Trophoblast cell (in vitro differentiated cells and primary cell): ENCODE results near the gene ARPC4.

Experiments
- DNase-seq, 2 donors: peaks; one replicate each; pipeline ENCODE4 v3.0.0-alpha.2; 2016
- H2AFZ ChIP-seq: 2 replicates; pipeline ENCODE4 v1.6.1; 2013; ENCODE audit warnings: low read length, moderate library complexity, mild to moderate bottlenecking; ENCODE audit not compliant: insufficient read depth, poor library complexity
- H2AK5ac ChIP-seq: 2 replicates; pipeline ENCODE4 v1.6.1; 2013; ENCODE audit warnings: mild to moderate bottlenecking, low read length
- H2BK120ac ChIP-seq: 2 replicates; pipeline ENCODE4 v1.6.1; 2013; ENCODE audit warnings: low read length, mild to moderate bottlenecking, moderate library complexity; ENCODE audit not compliant: insufficient read depth, poor library complexity
- H2BK12ac ChIP-seq: 2 replicates; pipeline ENCODE4 v1.6.1; 2013; ENCODE audit warnings: mild to moderate bottlenecking, low read length, moderate library complexity
- H2BK5ac ChIP-seq: 2 replicates; pipeline ENCODE4 v1.6.1; 2013; ENCODE audit warnings: low read length, low read depth, moderate library complexity, mild to moderate bottlenecking; ENCODE audit not compliant: poor library complexity
- H3K14ac ChIP-seq: 2 replicates; pipeline ENCODE4 v1.6.1; 2013; ENCODE audit warnings: mild to moderate bottlenecking, low read length
- H3K18ac ChIP-seq: 2 replicates; pipeline ENCODE4 v1.6.1; 2013; ENCODE audit warnings: mild to moderate bottlenecking, low read length
- H3K23ac ChIP-seq: 2 replicates; pipeline ENCODE4 v1.6.1; 2013; ENCODE audit warnings: low read length
- H3K27ac ChIP-seq: 2 replicates; pipeline ENCODE4 v1.5.1; 2013; ENCODE audit warnings: low read depth, mild to moderate bottlenecking, inconsistent platforms, low read length, moderate library complexity
- H3K27me3 ChIP-seq: 2 replicates; pipeline ENCODE4 v1.6.1; 2013; ENCODE audit warnings: inconsistent platforms, mild to moderate bottlenecking, low read length, moderate library complexity; ENCODE audit not compliant: insufficient read depth
- H3K36me3 ChIP-seq, 2 experiments: 1 replicate in 1 of 2; 2 replicates in 1 of 2; pipeline ENCODE4 v1.6.1; 2013; ENCODE audit warnings: low read length in 2 of 2, mild to moderate bottlenecking in 2 of 2, moderate library complexity in 1 of 2; ENCODE audit not compliant: insufficient read depth in 2 of 2, control insufficient read depth in 1 of 2
- H3K4ac ChIP-seq: 2 replicates; pipeline ENCODE4 v1.6.1; 2013; ENCODE audit warnings: low read depth, mild to moderate bottlenecking, low read length, moderate library complexity
- H3K4me1 ChIP-seq, 2 experiments: 1 replicate in 1 of 2; 2 replicates in 1 of 2; pipeline ENCODE4 v1.6.1; 2013; ENCODE audit warnings: low read length in 2 of 2, mild to moderate bottlenecking in 2 of 2, moderate library complexity in 1 of 2; ENCODE audit not compliant: insufficient read depth in 2 of 2, control insufficient read depth in 1 of 2
- H3K4me2 ChIP-seq: 2 replicates; pipeline ENCODE4 v1.6.1; 2013; ENCODE audit warnings: inconsistent platforms, mild to moderate bottlenecking, low read length, moderate library complexity
- H3K4me3 ChIP-seq: 2 replicates; pipeline ENCODE4 v1.5.1; 2013; ENCODE audit warnings: mild to moderate bottlenecking, low read depth, low read length, inconsistent platforms
- H3K79me1 ChIP-seq: one replicate; pipeline ENCODE4 v1.6.1; 2013; ENCODE audit warnings: low read length
- H3K79me2 ChIP-seq: 2 replicates; pipeline ENCODE4 v1.6.1; 2013; ENCODE audit warnings: low read length, mild to moderate bottlenecking; ENCODE audit not compliant: control insufficient read depth, insufficient read depth, poor library complexity
- H3K9ac ChIP-seq: 2 replicates; pipeline ENCODE4 v1.6.1; 2013; ENCODE audit warnings: mild to moderate bottlenecking, low read length
- H3K9me3 ChIP-seq: 2 replicates; pipeline ENCODE4 v1.6.1; 2013; ENCODE audit warnings: low read depth, mild to moderate bottlenecking, control low read depth, inconsistent platforms, low read length; ENCODE audit not compliant: insufficient read depth
- H4K12ac ChIP-seq: 2 replicates; pipeline ENCODE4 v1.6.1; 2013; ENCODE audit warnings: low read depth, mild to moderate bottlenecking, low read length, moderate library complexity
- H4K8ac ChIP-seq: 2 replicates; pipeline ENCODE4 v1.6.1; 2013; ENCODE audit warnings: low read depth, mild to moderate bottlenecking, low read length, moderate library complexity
- H4K91ac ChIP-seq: one replicate; pipeline ENCODE4 v1.6.1; 2013; ENCODE audit warnings: low read depth, mild to moderate bottlenecking, low read length, moderate library complexity
- WGBS: extraction: QIAGEN DNeasy Blood & Tissue Kit; methylation state at CpG from one replicate; pipeline ENCODE4 v1.1.7; 2013; ENCODE audit warnings: missing lambda C conversion rate; ENCODE audit not compliant: insufficient read length, insufficient coverage; ENCODE audit errors: extremely low coverage; 5-methylcytosine and 5-hydroxymethylcytosine counted together

ARPC4 gene

DNA sequence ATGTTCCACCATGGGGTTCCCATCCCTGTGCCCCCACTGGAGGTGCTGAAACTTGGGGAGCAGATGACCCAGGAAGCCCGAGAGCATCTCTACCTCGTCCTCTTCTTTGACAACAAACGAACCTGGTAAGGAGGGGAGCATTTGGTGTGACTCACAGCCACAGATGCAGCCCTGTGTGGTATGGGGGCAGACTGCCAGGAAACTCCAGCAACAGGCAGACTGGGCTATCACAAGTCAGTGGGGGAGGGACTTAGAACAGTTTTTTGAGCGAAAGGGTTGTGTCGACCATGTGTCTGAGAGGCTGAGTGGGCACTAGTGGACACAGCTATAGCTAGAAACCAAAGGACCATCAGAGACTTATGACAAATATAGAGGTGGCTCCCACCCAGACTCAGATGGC is 46.6 kb upstream of the ARPC4 start:
- peaks cover 60 to 68% of the 10 kb centered on the region in 2 experiments for H3K36me3 ChIP-seq
- H2BK5ac ChIP-seq: no peak overlapping the region
- no peak for DNase-seq
- no peaks in the 10 kb centered on the region for H3K27me3 ChIP-seq
- no peak overlapping the region for H2AK5ac ChIP-seq
- no CpG with 5 or more reads among the region's 5 CpGs for WGBS
- no peak overlapping the region for H3K4me3 ChIP-seq
- no peak overlapping the region for H3K9ac ChIP-seq
- no peak overlapping the region for H3K14ac ChIP-seq
- no peak overlapping the region for H4K12ac ChIP-seq
- H3K18ac ChIP-seq: no peak overlapping the region
- H3K27ac ChIP-seq: no peak overlapping the region
- H2AFZ ChIP-seq: no peak overlapping the region
- no peak overlapping the region for H3K4ac ChIP-seq
- H3K79me2 ChIP-seq: peaks cover 3% of the 10 kb centered on the region
- H2BK120ac ChIP-seq: no peak overlapping the region
- no peak overlapping the region for H2BK12ac ChIP-seq
- H3K4me2 ChIP-seq: no peak overlapping the region
- peaks cover 7% of the 10 kb centered on the region for H3K79me1 ChIP-seq
- no peaks in the 10 kb centered on the region for H3K9me3 ChIP-seq
- no peak overlapping the region for H3K23ac ChIP-seq
- H4K91ac ChIP-seq: no peak overlapping the region
- H4K8ac ChIP-seq: no peak overlapping the region
- H3K4me1 ChIP-seq: peaks cover 5 to 7% of the 10 kb centered on the region in 2 experiments

DNA sequence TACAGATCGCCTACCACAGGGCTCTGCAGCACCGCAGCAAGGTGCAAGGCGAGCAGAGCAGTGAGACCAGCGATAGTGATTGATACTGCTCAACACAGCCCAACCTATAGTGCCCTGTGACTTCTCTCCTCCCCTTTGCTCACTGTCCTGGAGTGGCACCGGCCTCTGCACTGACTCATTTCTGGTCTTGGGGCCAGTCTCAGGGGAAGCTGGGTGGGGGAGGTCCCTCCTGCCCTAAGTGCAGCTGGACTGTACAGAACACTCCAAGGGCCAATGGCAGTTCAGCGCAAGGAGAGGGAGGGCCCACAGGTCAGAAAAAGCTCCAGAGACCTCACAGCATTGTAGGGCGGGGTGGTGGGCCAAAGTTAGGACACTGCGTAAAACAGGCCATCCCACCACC is 45.6 kb upstream of the ARPC4 start:
- Histone ChIP-seq H3K4ac (no peak overlapping the region), H2BK120ac (no peak overlapping the region), H3K27me3 (no peaks in the 10 kb centered on the region), H3K9ac (no peak overlapping the region), H3K14ac (no peak overlapping the region), H3K9me3 (no peaks in the 10 kb centered on the region), H2AFZ (no peak overlapping the region), H3K36me3 (peaks cover 57 to 66% of the 10 kb centered on the region in 2 experiments), H4K12ac (no peak overlapping the region), H2BK12ac (no peak overlapping the region), H4K91ac (no peak overlapping the region), H2BK5ac (no peak overlapping the region), H3K27ac (no peak overlapping the region), H3K4me2 (no peak overlapping the region), H3K18ac (no peak overlapping the region), H3K79me2 (peaks cover 3% of the 10 kb centered on the region), H3K79me1 (peaks cover 7% of the 10 kb centered on the region), H3K23ac (no peak overlapping the region), H3K4me3 (no peak overlapping the region), H2AK5ac (no peak overlapping the region), H4K8ac (no peak overlapping the region), H3K4me1 (peaks cover 5 to 7% of the 10 kb centered on the region in 2 experiments)
- DNase-seq: no peak
- no CpG with 5 or more reads among the region's 8 CpGs for WGBS

DNA sequence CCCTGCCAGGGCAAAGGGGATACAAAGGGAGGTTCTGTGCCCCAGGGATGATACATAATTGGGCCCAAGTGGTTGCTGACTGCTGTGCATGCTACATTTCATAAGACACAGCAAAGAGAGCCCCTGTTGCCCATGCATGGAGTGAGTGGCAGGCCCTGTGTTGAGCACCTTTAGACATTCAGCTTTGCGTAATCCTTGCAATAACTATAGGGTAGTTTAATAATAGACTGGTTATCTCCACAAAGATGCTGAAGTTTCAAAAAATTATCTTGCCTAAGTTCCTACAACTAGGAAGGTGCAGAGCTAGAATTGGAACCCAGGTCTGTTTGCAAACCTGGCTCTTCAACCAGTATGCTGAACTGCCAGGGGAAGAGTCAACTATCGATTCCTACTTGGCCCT is 44.9 kb upstream of the ARPC4 start:
- Histone ChIP-seq H3K18ac (no peak overlapping the region), H3K27ac (no peak overlapping the region), H3K79me1 (peaks cover 7% of the 10 kb centered on the region), H3K14ac (no peak overlapping the region), H3K4me1 (peaks cover 5 to 7% of the 10 kb centered on the region in 2 experiments), H2AK5ac (no peak overlapping the region), H3K9me3 (no peaks in the 10 kb centered on the region), H3K23ac (no peak overlapping the region), H3K4me3 (no peak overlapping the region), H3K27me3 (no peaks in the 10 kb centered on the region), H4K12ac (no peak overlapping the region), H2BK12ac (no peak overlapping the region), H2BK5ac (no peak overlapping the region), H4K91ac (no peak overlapping the region), H3K4ac (no peak overlapping the region), H2BK120ac (no peak overlapping the region), H4K8ac (no peak overlapping the region), H3K9ac (no peak overlapping the region), H3K4me2 (no peak overlapping the region), H2AFZ (no peak overlapping the region), H3K79me2 (peaks cover 3% of the 10 kb centered on the region), H3K36me3 (peaks cover 55 to 62% of the 10 kb centered on the region in 2 experiments)
- no CpG with 5 or more reads among the region's 2 CpGs for WGBS
- DNase-seq: no peak

DNA sequence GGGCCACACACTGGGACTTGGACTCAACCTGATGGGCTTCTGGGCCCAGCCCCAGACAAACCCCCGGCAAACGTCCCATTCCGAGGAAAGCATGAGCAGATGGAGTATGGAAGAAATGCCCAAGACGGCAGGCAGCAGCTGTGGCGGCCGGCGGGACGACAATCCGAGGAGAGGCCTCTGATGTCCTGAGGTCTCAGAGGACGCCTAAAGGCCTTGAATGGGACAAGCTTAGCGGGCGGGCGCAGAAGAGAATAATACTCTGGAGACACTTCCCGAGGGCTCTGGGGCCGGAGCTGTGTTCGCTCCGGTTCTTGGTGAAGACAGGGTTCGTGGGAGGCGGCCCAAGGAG is 43.6 kb upstream of the ARPC4 start:
- peak in 1 of 2 donors; percentile 53 for DNase-seq
- H2BK12ac ChIP-seq: no peak overlapping the region
- H3K4me2 ChIP-seq: peak overlapping the region; percentile 96
- peak overlapping the region; percentile 41 for H3K4ac ChIP-seq
- H3K79me1 ChIP-seq: peaks cover 7% of the 10 kb centered on the region
- no peaks in the 10 kb centered on the region for H3K9me3 ChIP-seq
- peak overlapping the region; percentile 74 for H3K14ac ChIP-seq
- H3K36me3 ChIP-seq: peaks cover 44 to 50% of the 10 kb centered on the region in 2 experiments
- H2BK5ac ChIP-seq: peak overlapping the region; percentile 44
- peak overlapping the region; percentile 50 for H4K12ac ChIP-seq
- peak overlapping the region; percentile 95 for H3K9ac ChIP-seq
- WGBS: no CpG with 5 or more reads among the region's 19 CpGs
- no peak overlapping the region for H3K23ac ChIP-seq
- peak overlapping the region; percentile 84 for H3K4me3 ChIP-seq
- H2AK5ac ChIP-seq: no peak overlapping the region
- peak overlapping the region; percentile 82 for H3K18ac ChIP-seq
- peaks cover 3% of the 10 kb centered on the region for H3K79me2 ChIP-seq
- peak overlapping the region; percentile 50 for H4K91ac ChIP-seq
- peak overlapping the region; percentile 80 for H3K27ac ChIP-seq
- peaks cover 5 to 7% of the 10 kb centered on the region in 2 experiments for H3K4me1 ChIP-seq
- H3K27me3 ChIP-seq: no peaks in the 10 kb centered on the region
- H2AFZ ChIP-seq: peak overlapping the region; percentile 94
- H4K8ac ChIP-seq: peak overlapping the region; percentile 84
- peak overlapping the region; percentile 62 for H2BK120ac ChIP-seq
